ENCODE results near the gene ATP2C1. TPM values are rescaled to one million over a fixed set of nuclear protein-coding genes. Genes with fewer than 3 reads are reported as not detected.

Gene ATP2C1
- total and polyA plus RNA-seq, 12 donors = 27.5 to 78.8 (median 58.4) TPM

GRCh38 chr3:131047582-131047981 is 153.7 kb downstream of the ATP2C1 start:
- WGBS, 2 donors = 94 to 100% methylated on average over 2 of the region's 2 CpGs
- no peak for TF ChIP-seq CTCF (IDR thresholded peaks at IDR 0.05)
- Histone ChIP-seq H3K4me1 (no peaks in the 10 kb centered on the region), H3K4me3 (no peak overlapping the region), H3K36me3 (no peaks in the 10 kb centered on the region), H3K9me3 (peaks cover 0 to 12% (median 0%) of the 10 kb centered on the region in 11 donors), H3K27ac (no peak overlapping the region), H3K27me3 (no peaks in the 10 kb centered on the region)
- no peak for DNase-seq
- intact Hi-C loops (cut with DNase I) = loop anchor here in 2 of 10 donors (10.0 kb wide), 2 partner anchors 987 to 1137 kb away; partner anchors contain the start of gene CPNE4 (in 1 of the 2)
- no peak for ATAC-seq

GRCh38 chr3:131048030-131048429 is 154.1 kb downstream of the ATP2C1 start:
- TF ChIP-seq CTCF (IDR thresholded peaks at IDR 0.05) = no peak
- H3K36me3 ChIP-seq = no peaks in the 10 kb centered on the region
- DNase-seq (no peak), ATAC-seq (no peak)
- no peaks in the 10 kb centered on the region for H3K27me3 ChIP-seq
- H3K4me3 ChIP-seq = no peak overlapping the region
- 89 to 92% methylated on average over 7 of the region's 7 CpGs for WGBS, 2 donors
- H3K4me1 ChIP-seq = no peaks in the 10 kb centered on the region
- intact Hi-C loops (cut with DNase I) = loop anchor here in 2 of 10 donors (10.0 kb wide), 2 partner anchors 987 to 1137 kb away; partner anchors contain the start of gene CPNE4 (in 1 of the 2)
- H3K27ac ChIP-seq = no peak overlapping the region
- peaks cover 0 to 12% (median 0%) of the 10 kb centered on the region in 11 donors for H3K9me3 ChIP-seq

GRCh38 chr3:131050001-131050400 is 156.1 kb downstream of the ATP2C1 start:
- Histone ChIP-seq H3K9me3 (peaks cover 0 to 3% (median 0%) of the 10 kb centered on the region in 11 donors), H3K4me3 (no peak overlapping the region), H3K36me3 (no peaks in the 10 kb centered on the region), H3K27me3 (no peaks in the 10 kb centered on the region), H3K4me1 (no peaks in the 10 kb centered on the region), H3K27ac (no peak overlapping the region)
- DNase-seq = no peak
- 78 to 88% methylated on average over 3 of the region's 3 CpGs for WGBS, 2 donors
- no peak for TF ChIP-seq CTCF (IDR thresholded peaks at IDR 0.05)
- intact Hi-C loops (cut with DNase I) = loop anchor here in 6 of 10 donors (5.0 to 10.0 kb wide), 4 partner anchors 745 to 985 kb away; partner anchors contain the start of gene CPNE4 (in 2 of the 6)
- ATAC-seq = no peak

- intact Hi-C loops (cut with DNase I) = loop anchor here in 6 of 10 donors (5.0 to 10.0 kb wide), 4 partner anchors 742 to 982 kb away; partner anchors contain the start of gene CPNE4 (in 2 of the 6)
Observed at GRCh38 chr3:131053043-131053859, 159.4 kb downstream of the ATP2C1 start.

More at GRCh38 chr3:131053043-131053859, 159.4 kb downstream of the ATP2C1 start:
- H3K27me3 ChIP-seq = no peaks in the 10 kb centered on the region
- no peak overlapping the region for H3K4me3 ChIP-seq
- no peaks in the 10 kb centered on the region for H3K36me3 ChIP-seq
- H3K9me3 ChIP-seq = peaks cover 0 to under 1% (median 0%) of the 10 kb centered on the region in 11 donors
- H3K27ac ChIP-seq = no peak overlapping the region
- WGBS, 2 donors = 70 to 79% methylated on average over 3 of the region's 3 CpGs
- ATAC-seq (no peak), DNase-seq (no peak)
- H3K4me1 ChIP-seq = no peaks in the 10 kb centered on the region
- TF ChIP-seq CTCF (IDR thresholded peaks at IDR 0.05) = peak; percentile 32 to 71 (median 55)

Other genes with a start within 250 kb of the ATP2C1 start
- gene PIK3R4, start 147.3 kb upstream of the ATP2C1 start, total RNA-seq = 10 to 100 TPM; 12.3 to 22.3 (median 17.1) TPM
- 10 to 100 TPM; 14.7 to 17.7 TPM for gene PIK3R4, start 147.3 kb upstream of the ATP2C1 start, polyA plus RNA-seq
- gene ASTE1, start 132.7 kb downstream of the ATP2C1 start, total RNA-seq = 1 to 10 TPM; 1.5 to 4.5 (median 3.5) TPM
- 1 to 10 TPM; 2.1 TPM for gene ASTE1, start 132.7 kb downstream of the ATP2C1 start, polyA plus RNA-seq
- gene NEK11, start 132.8 kb downstream of the ATP2C1 start, total RNA-seq = 1 to 10 TPM; 1.3 to 3.7 (median 2.1) TPM
- 1 to 10 TPM in 1 of 2 donors, under 1 TPM in 1; 0.88 to 1.0 TPM for gene NEK11, start 132.8 kb downstream of the ATP2C1 start, polyA plus RNA-seq